Cardiac fibroblast (primary cell): ENCODE measurements around the gene ATF6B.

Experiments
- DNase-seq, 2 donors: peaks; one replicate each; pipeline versions ENCODE4 v3.0.0 to v3.0.0-alpha.2; 2010; ENCODE audit warnings: low read depth in 2 of 2
- H3K4me3 ChIP-seq, 2 donors: replicated peaks in 1 of 2; 1 replicate in 1 of 2; 2 replicates in 1 of 2; pipeline ENCODE4 v1.5.1; 2011; ENCODE audit warnings: low read depth in 2 of 2, low read length in 2 of 2, mild to moderate bottlenecking in 2 of 2, moderate library complexity in 1 of 2
- TF ChIP-seq, protein P1 (sequence below): IDR thresholded peaks from one replicate; pipeline ENCODE4 v1.5.1; 2011; ENCODE audit warnings: low read depth, mild to moderate bottlenecking, low read length, inconsistent platforms

ATF6B gene

GRCh38 chr6:32118782-32119628, 9.0 kb downstream of the ATF6B start:
- H3K4me3 ChIP-seq: no peak overlapping the region
- TF ChIP-seq, protein P1, sequence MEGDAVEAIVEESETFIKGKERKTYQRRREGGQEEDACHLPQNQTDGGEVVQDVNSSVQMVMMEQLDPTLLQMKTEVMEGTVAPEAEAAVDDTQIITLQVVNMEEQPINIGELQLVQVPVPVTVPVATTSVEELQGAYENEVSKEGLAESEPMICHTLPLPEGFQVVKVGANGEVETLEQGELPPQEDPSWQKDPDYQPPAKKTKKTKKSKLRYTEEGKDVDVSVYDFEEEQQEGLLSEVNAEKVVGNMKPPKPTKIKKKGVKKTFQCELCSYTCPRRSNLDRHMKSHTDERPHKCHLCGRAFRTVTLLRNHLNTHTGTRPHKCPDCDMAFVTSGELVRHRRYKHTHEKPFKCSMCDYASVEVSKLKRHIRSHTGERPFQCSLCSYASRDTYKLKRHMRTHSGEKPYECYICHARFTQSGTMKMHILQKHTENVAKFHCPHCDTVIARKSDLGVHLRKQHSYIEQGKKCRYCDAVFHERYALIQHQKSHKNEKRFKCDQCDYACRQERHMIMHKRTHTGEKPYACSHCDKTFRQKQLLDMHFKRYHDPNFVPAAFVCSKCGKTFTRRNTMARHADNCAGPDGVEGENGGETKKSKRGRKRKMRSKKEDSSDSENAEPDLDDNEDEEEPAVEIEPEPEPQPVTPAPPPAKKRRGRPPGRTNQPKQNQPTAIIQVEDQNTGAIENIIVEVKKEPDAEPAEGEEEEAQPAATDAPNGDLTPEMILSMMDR: peak; percentile 97
- DNase-seq: peak; percentile 88 to 95

GRCh38 chr6:32117461-32117860, 10.6 kb downstream of the ATF6B start:
- TF ChIP-seq, protein P1: no peak
- H3K4me3 ChIP-seq: no peak overlapping the region
- no peak for DNase-seq

GRCh38 chr6:32116674-32117073, 11.4 kb downstream of the ATF6B start:
- TF ChIP-seq, protein P1: peak; percentile 46
- peak in 1 of 2 donors; percentile 33 for DNase-seq
- H3K4me3 ChIP-seq: no peak overlapping the region

DNA sequence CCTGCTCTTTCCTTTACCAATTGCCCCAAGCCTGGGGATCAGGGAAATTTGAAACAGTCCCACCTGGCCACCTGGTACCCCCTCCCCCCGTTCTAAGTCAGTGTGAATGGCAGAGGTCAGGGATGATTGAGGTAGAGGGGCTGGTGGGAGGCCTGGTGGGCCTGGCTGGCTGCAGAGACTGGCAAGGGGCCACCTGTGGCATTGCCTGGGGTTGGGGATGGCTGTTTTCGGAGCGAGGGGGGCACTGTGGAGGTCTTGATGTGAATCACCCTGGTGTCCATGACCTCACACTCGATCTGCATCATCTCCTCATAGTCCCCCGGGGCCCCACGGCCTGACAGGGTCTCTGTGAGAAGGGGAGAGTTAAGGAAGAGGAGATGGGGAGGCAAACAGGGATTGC, 12.4 kb downstream of the ATF6B start:
- TF ChIP-seq, protein P1: no peak
- DNase-seq: peak in 1 of 2 donors; percentile 20
- no peak overlapping the region for H3K4me3 ChIP-seq

DNA sequence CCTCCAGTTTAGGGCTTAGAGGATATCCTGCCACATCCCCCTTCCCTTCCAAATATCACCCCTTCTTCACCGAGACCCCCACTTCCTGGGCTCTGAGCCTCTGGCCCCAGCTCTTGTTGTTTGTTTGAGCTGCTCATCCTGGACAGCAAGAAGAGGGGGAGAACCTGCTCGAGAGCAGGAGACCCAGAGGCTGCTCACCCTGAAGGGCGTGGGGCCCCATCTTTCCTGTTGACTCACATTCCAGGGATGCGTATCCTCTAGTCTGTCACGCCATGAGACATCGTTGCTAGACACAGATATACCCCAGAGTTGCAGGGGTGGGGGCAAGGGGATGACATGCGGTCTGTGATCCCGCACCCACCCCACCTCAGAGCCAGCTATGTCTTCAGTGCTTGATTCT, 13.2 kb downstream of the ATF6B start:
- TF ChIP-seq, protein P1: no peak
- H3K4me3 ChIP-seq: no peak overlapping the region
- DNase-seq: peak; percentile 56 to 89

GRCh38 chr6:32113386-32114352, 14.4 kb downstream of the ATF6B start:
- DNase-seq: peak; percentile 98 to 99

More at GRCh38 chr6:32113386-32114352, 14.4 kb downstream of the ATF6B start:
- TF ChIP-seq, protein P1: peak; percentile 71
- no peak overlapping the region for H3K4me3 ChIP-seq
